HCT116 (cell line): ENCODE data around the gene YWHAB. TPM values are rescaled to one million over a fixed set of nuclear protein-coding genes. Genes with fewer than 3 reads are reported as not detected.

ENCODE experiments used
- ATAC-seq: fragments of 200-7000 bp; cut with Tn5 transposase; 2 replicates; pipeline ENCODE4 v1.9.1; 2020; ENCODE audit warnings: mild to moderate bottlenecking, moderate library complexity
- BruUV-seq: library from RNA; stranded (reverse); fragments of 400-500 nt; replicated peaks from 2 replicates; lab custom pipeline; 2021; lab: Mats Ljungman, UMichigan
- CTCF ChIA-PET: fragments of 300-600 bp; sonication (Branson Sonifier 250); formaldehyde crosslinking; loops from one replicate; lab custom pipeline; 2021; ENCODE audit warnings: antibody characterized with exemption; lab: Charles Lee
- POLR2A ChIA-PET: fragments of 300-600, 350-600 bp; sonication (Branson Sonifier 250); formaldehyde crosslinking; loops from one replicate; lab custom pipeline; 2021; ENCODE audit warnings: antibody characterized with exemption; lab: Charles Lee
- RAD21 ChIA-PET, 2 experiments: fragments of 300-600 bp; sonication (Branson Sonifier 250); formaldehyde crosslinking; loops; one replicate each; lab custom pipeline; 2023; ENCODE audit warnings: low total read pairs in 2 of 2; ENCODE audit not compliant: uncharacterized antibody in 2 of 2, unreplicated experiment in 2 of 2, low non-redundant PET in 1 of 2; lab: Charles Lee
- DNase-seq: peaks from one replicate; pipeline ENCODE4 v3.0.0-alpha.2; 2010; ENCODE audit warnings: low read depth, low spot score
- H2AFZ ChIP-seq: fragments of 200-600 bp; shearing (Covaris generic), sonication (generic); 2 replicates; pipeline ENCODE4 v1.6.1; 2017; ENCODE audit warnings: low read depth, mixed run types, mixed read lengths, antibody characterized with exemption, low read length; ENCODE audit not compliant: poor library complexity, severe bottlenecking
- H3K27ac ChIP-seq: 2 replicates; pipeline ENCODE4 v1.5.1; 2012; ENCODE audit warnings: low read depth, low read length
- H3K27me3 ChIP-seq: fragments of 200-600 bp; sonication (generic); 2 replicates; pipeline ENCODE4 v1.6.1; 2016; ENCODE audit warnings: mixed run types, low read length, mixed read lengths; ENCODE audit not compliant: insufficient read depth
- H3K36me3 ChIP-seq, 2 experiments: fragments of 200-500 bp in 1 of 2; fragments of 200-600 bp in 1 of 2; sonication (Bioruptor generic) in 1 of 2; sonication (generic) in 1 of 2; 2 replicates each; pipeline versions ENCODE4 v1.5.1 to v1.6.1; 2014 to 2016; ENCODE audit warnings: low read length in 2 of 2, inconsistent platforms in 1 of 2, mixed read lengths in 1 of 2, mixed run types in 1 of 2; ENCODE audit not compliant: insufficient read depth in 2 of 2, control insufficient read depth in 1 of 2
- H3K4me1 ChIP-seq, 2 experiments: fragments of 200-600 bp in 1 of 2; sonication (generic) in 1 of 2; 2 replicates each; pipeline versions ENCODE4 v1.5.1 to v1.6.1; 2012 to 2017; ENCODE audit warnings: low read length in 2 of 2, inconsistent platforms in 1 of 2, mild to moderate bottlenecking in 1 of 2, mixed read lengths in 1 of 2, mixed run types in 1 of 2, moderate library complexity in 1 of 2; ENCODE audit not compliant: insufficient read depth in 2 of 2, control insufficient read depth in 1 of 2
- H3K4me2 ChIP-seq: fragments of 200-600 bp; sonication (generic); 2 replicates; pipeline ENCODE4 v1.6.1; 2017; ENCODE audit warnings: mixed run types, low read length, mixed read lengths
- H3K4me3 ChIP-seq, 2 experiments: fragments of 200-600 bp in 1 of 2; sonication (generic) in 1 of 2; replicated peaks in 1 of 2; 2 replicates each; pipeline ENCODE4 v1.5.1; 2011 to 2016; ENCODE audit warnings: low read length in 2 of 2, control low read depth in 1 of 2, low read depth in 1 of 2, mild to moderate bottlenecking in 1 of 2, mixed read lengths in 1 of 2, mixed run types in 1 of 2
- H3K79me2 ChIP-seq: fragments of 200-600 bp; sonication (generic); 2 replicates; pipeline ENCODE4 v1.6.1; 2017; ENCODE audit warnings: mild to moderate bottlenecking, mixed run types, low read length, moderate library complexity, mixed read lengths; ENCODE audit not compliant: insufficient read depth
- H3K9ac ChIP-seq: fragments of 200-600 bp; sonication (generic); 2 replicates; pipeline ENCODE4 v1.6.1; 2016; ENCODE audit warnings: low read length, mixed read lengths
- H3K9me2 ChIP-seq: fragments of 200-600 bp; sonication (generic), shearing (Covaris generic); 2 replicates; pipeline ENCODE4 v1.6.1; 2017; ENCODE audit warnings: mixed run types, mild to moderate bottlenecking, moderate library complexity; ENCODE audit not compliant: insufficient read depth
- H3K9me3 ChIP-seq, 2 experiments: fragments of 200-500 bp in 1 of 2; fragments of 200-600 bp in 1 of 2; sonication (Bioruptor generic) in 1 of 2; sonication (generic) in 1 of 2; 2 replicates each; pipeline ENCODE4 v1.6.1; 2014 to 2017; ENCODE audit warnings: low read length in 2 of 2, mixed read lengths in 2 of 2, inconsistent platforms in 1 of 2, low read depth in 1 of 2, mild to moderate bottlenecking in 1 of 2, mixed run types in 1 of 2, moderate library complexity in 1 of 2; ENCODE audit not compliant: control insufficient read depth in 1 of 2, insufficient read depth in 1 of 2
- H4K20me1 ChIP-seq: fragments of 200-600 bp; sonication (generic), shearing (Covaris generic); 2 replicates; pipeline ENCODE4 v1.6.1; 2017; ENCODE audit warnings: mixed run types, mild to moderate bottlenecking, moderate library complexity; ENCODE audit not compliant: insufficient read depth
- CBX3 ChIP-seq: IDR thresholded peaks from 2 replicates; pipeline ENCODE4 v1.6.1; 2012; ENCODE audit warnings: low read depth
- CEBPB ChIP-seq: IDR thresholded peaks from 2 replicates; pipeline ENCODE4 v1.6.1; 2012; ENCODE audit warnings: low read depth
- CTCF ChIP-seq, 3 experiments: fragments of 200-600 bp in 1 of 3; sonication (generic) in 1 of 3; IDR thresholded peaks in 2 of 3; conservative IDR thresholded peaks in 1 of 3; 2 replicates each; pipeline ENCODE4 v1.5.1; 2012 to 2017; ENCODE audit warnings: low read depth in 2 of 3, low read length in 2 of 3, antibody characterized with exemption in 1 of 3, borderline replicate concordance in 1 of 3, control low read depth in 1 of 3, mild to moderate bottlenecking in 1 of 3, mixed read lengths in 1 of 3, mixed run types in 1 of 3, moderate library complexity in 1 of 3; ENCODE audit not compliant: insufficient read depth in 1 of 3
- EZH2 ChIP-seq: fragments of 200-600 bp; sonication (generic); IDR thresholded peaks from 2 replicates; pipeline ENCODE4 v1.6.1; 2017; ENCODE audit warnings: antibody characterized with exemption, mixed run types
- EZH2phosphoT487 ChIP-seq: fragments of 200-600 bp; IDR thresholded peaks from 2 replicates; pipeline ENCODE4 v1.6.1; 2018; ENCODE audit warnings: antibody characterized with exemption, borderline replicate concordance
- FOSL1 ChIP-seq: IDR thresholded peaks from 2 replicates; pipeline ENCODE4 v1.6.1; 2012; ENCODE audit warnings: low read depth
- POLR2A ChIP-seq: IDR thresholded peaks from 2 replicates; pipeline ENCODE4 v1.7.0; 2011; ENCODE audit warnings: borderline replicate concordance; ENCODE audit not compliant: insufficient read depth, insufficient read length; ENCODE audit errors: extremely low read depth
- RAD21 ChIP-seq: IDR thresholded peaks from 2 replicates; pipeline ENCODE4 v1.6.1; 2012; ENCODE audit warnings: low read depth, mild to moderate bottlenecking
- SP1 ChIP-seq: IDR thresholded peaks from 2 replicates; pipeline ENCODE4 v1.6.1; 2012; ENCODE audit warnings: low read depth
- TCF7L2 ChIP-seq: IDR thresholded peaks from 2 replicates; pipeline ENCODE4 v1.7.0; 2011; ENCODE audit warnings: borderline replicate concordance, inconsistent platforms; ENCODE audit not compliant: insufficient read depth, insufficient read length; ENCODE audit errors: extremely low read depth
- YY1 ChIP-seq: IDR thresholded peaks from 2 replicates; pipeline ENCODE4 v1.6.1; 2011; ENCODE audit warnings: low read length, low read depth, moderate library complexity, mild to moderate bottlenecking; ENCODE audit not compliant: insufficient replicate concordance; ENCODE audit errors: extremely low read depth
- intact Hi-C: fragments of 100-400 bp; cut with micrococcal nuclease; formaldehyde crosslinking; loops from 2 replicates; pipeline ENCODE4 v1.10.0; 2022
- total RNA-seq: library from RNA; stranded (reverse); gene quantifications from one replicate; pipeline ENCODE4 v1.2.1, GENCODE V29; 2021; ENCODE audit not compliant: unreplicated experiment
- TF ChIP-seq, protein P1 (sequence below): IDR thresholded peaks from 2 replicates; pipeline ENCODE4 v1.6.1; 2011; ENCODE audit warnings: mild to moderate bottlenecking, low read length, moderate library complexity; ENCODE audit not compliant: insufficient replicate concordance; ENCODE audit errors: extremely low read depth
- TF ChIP-seq, protein P2 (sequence below): IDR thresholded peaks from 2 replicates; pipeline ENCODE4 v1.6.1; 2012
- TF ChIP-seq, protein P3 (sequence below): IDR thresholded peaks from 2 replicates; pipeline ENCODE4 v1.6.1; 2012

Gene YWHAB
- total RNA-seq, 1 experiment from 2014 or later: 200 TPM

GRCh38 chr20:44840826-44841225 lies 44.7 kb upstream of the YWHAB start:
- no TSS peak for BruUV-seq

DNA sequence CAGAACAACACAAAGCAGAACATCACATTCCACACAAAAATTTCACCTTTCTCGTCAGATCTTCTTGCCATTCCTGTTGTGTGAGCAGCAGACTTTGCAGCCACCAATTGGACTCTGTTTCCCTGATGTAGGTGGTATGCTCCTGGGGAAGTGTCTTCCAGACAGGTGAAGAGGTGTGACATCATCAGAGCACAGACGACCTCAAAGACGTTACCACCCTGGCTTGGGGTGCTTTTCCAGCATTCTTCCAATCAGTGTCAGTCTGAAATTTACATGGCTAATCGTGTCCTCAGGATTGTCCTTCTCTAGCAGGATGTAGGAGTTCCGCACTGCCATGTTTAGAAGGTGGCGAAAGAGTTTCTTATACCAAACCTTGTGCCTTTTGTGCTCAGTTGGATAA lies 43.5 kb upstream of the YWHAB start:
- CTCF ChIA-PET: no interaction called here
- POLR2A ChIA-PET: no interaction called here
- DNase-seq: no peak
- no peak for ATAC-seq
- Histone ChIP-seq H3K36me3 (no peaks in the 10 kb centered on the region), H2AFZ (no peak overlapping the region), H3K4me3 (no peak overlapping the region), H3K79me2 (no peaks in the 10 kb centered on the region), H3K9ac (no peak overlapping the region), H3K9me2 (no peaks in the 10 kb centered on the region), H4K20me1 (no peaks in the 10 kb centered on the region), H3K4me1 (no peaks in the 10 kb centered on the region), H3K27me3 (peaks cover 16% of the 10 kb centered on the region; the same call in 1 of the 2 replicates), H3K9me3 (no peaks in the 10 kb centered on the region), H3K27ac (no peak overlapping the region), H3K4me2 (no peak overlapping the region)
- no TSS peak for BruUV-seq
- RAD21 ChIA-PET: no interaction called here
- intact Hi-C loops: no loop called here
- TF ChIP-seq, protein P1, sequence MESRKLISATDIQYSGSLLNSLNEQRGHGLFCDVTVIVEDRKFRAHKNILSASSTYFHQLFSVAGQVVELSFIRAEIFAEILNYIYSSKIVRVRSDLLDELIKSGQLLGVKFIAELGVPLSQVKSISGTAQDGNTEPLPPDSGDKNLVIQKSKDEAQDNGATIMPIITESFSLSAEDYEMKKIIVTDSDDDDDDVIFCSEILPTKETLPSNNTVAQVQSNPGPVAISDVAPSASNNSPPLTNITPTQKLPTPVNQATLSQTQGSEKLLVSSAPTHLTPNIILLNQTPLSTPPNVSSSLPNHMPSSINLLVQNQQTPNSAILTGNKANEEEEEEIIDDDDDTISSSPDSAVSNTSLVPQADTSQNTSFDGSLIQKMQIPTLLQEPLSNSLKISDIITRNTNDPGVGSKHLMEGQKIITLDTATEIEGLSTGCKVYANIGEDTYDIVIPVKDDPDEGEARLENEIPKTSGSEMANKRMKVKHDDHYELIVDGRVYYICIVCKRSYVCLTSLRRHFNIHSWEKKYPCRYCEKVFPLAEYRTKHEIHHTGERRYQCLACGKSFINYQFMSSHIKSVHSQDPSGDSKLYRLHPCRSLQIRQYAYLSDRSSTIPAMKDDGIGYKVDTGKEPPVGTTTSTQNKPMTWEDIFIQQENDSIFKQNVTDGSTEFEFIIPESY: no peak
- TF ChIP-seq YY1 (no peak), FOSL1 (no peak), SP1 (no peak), CEBPB (no peak), RAD21 (no peak), CTCF (IDR thresholded peaks at IDR 0.05 in 2 of 3, conservative IDR thresholded peaks at IDR 0.05 in 1 of 3; ENCODE audit: borderline replicate concordance in 1 of 3, insufficient read depth in 1 of 3, low read depth in 2 of 3, low read length in 2 of 3) (no peak), CBX3 (no peak), EZH2phosphoT487 (no peak), TCF7L2 (no peak), EZH2 (no peak)
- TF ChIP-seq, protein P2, sequence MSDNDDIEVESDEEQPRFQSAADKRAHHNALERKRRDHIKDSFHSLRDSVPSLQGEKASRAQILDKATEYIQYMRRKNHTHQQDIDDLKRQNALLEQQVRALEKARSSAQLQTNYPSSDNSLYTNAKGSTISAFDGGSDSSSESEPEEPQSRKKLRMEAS: no peak

More at GRCh38 chr20:44840826-44841225, 44.7 kb upstream of the YWHAB start:
- H3K27ac ChIP-seq: no peak overlapping the region
- POLR2A ChIA-PET: no interaction called here
- TF ChIP-seq EZH2phosphoT487 (no peak), CBX3 (no peak), SP1 (no peak), POLR2A (no peak)
- TF ChIP-seq, protein P3, sequence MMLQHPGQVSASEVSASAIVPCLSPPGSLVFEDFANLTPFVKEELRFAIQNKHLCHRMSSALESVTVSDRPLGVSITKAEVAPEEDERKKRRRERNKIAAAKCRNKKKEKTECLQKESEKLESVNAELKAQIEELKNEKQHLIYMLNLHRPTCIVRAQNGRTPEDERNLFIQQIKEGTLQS: no peak
- TF ChIP-seq, all 23 proteins: peak for 0
- ChIA-PET RAD21 (no interaction called here), CTCF (no interaction called here)
- intact Hi-C loops: no loop called here
- H3K4me1 ChIP-seq: no peaks in the 10 kb centered on the region
- DNase-seq: no peak
- no peaks in the 10 kb centered on the region for H3K9me3 ChIP-seq
- H3K4me3 ChIP-seq: no peak overlapping the region
- peaks cover 26% of the 10 kb centered on the region; the same call in 1 of the 2 replicates for H3K27me3 ChIP-seq
- no peaks in the 10 kb centered on the region for H3K79me2 ChIP-seq
- no peak overlapping the region for H3K4me2 ChIP-seq
- H4K20me1 ChIP-seq: no peaks in the 10 kb centered on the region
- H2AFZ ChIP-seq: no peak overlapping the region
- H3K9ac ChIP-seq: no peak overlapping the region
- no peaks in the 10 kb centered on the region for H3K36me3 ChIP-seq
- no peaks in the 10 kb centered on the region for H3K9me2 ChIP-seq
- ATAC-seq: no peak
